HepG2 (cell line): ENCODE data around the gene AIF1. TPM values are rescaled to one million over a fixed set of nuclear protein-coding genes. Genes with fewer than 3 reads are reported as not detected.

Experiments used
- ATAC-seq: fragments of 200-7000 bp; cut with Tn5 transposase; 3 replicates; pipeline ENCODE4 v1.9.1; 2020; ENCODE audit warnings: mild to moderate bottlenecking, moderate library complexity
- BruUV-seq: library from RNA; stranded (reverse); fragments of 400-500 nt; replicated peaks from 2 replicates; lab custom pipeline; 2021; lab: Mats Ljungman, UMichigan
- CTCF ChIA-PET: fragments of 300-600 bp; formaldehyde crosslinking; extraction: SDS; loops from one replicate; lab custom pipeline; 2021; ENCODE audit warnings: low total read pairs, inconsistent platforms, low intra/inter-chr PET ratio; lab: Yijun Ruan, JAX
- POLR2A ChIA-PET: fragments of 350-600 bp; sonication (Branson Sonifier 250); formaldehyde crosslinking; loops from one replicate; lab custom pipeline; 2020; ENCODE audit warnings: antibody characterized with exemption, inconsistent platforms; lab: Yijun Ruan, JAX
- DNase-seq: peaks from one replicate; pipeline ENCODE4 v3.0.0-alpha.2; 2015; ENCODE audit warnings: low spot score
- FAIRE-seq: peaks from 3 replicates; lab custom pipeline; 2011; peaks lifted over from hg19 to GRCh38; lab: Jason Lieb, UNC
- H2AFZ ChIP-seq: one replicate; pipeline ENCODE4 v1.6.1; 2011; ENCODE audit warnings: low read length, inconsistent platforms
- H3K27ac ChIP-seq: fragments of 300-600 bp; 3 replicates; pipeline ENCODE4 v1.8.0; 2011; ENCODE audit warnings: mixed run types, mild to moderate bottlenecking, mixed read lengths, low read length, inconsistent platforms; ENCODE audit not compliant: insufficient read depth; ENCODE audit errors: extremely low read length
- H3K27me3 ChIP-seq, 2 experiments: fragments of 200-600 bp in 1 of 2; 2 replicates in 1 of 2; 3 replicates in 1 of 2; pipeline versions ENCODE4 v1.6.0 to v1.8.0; 2011; ENCODE audit warnings: low read length in 2 of 2, mild to moderate bottlenecking in 2 of 2, moderate library complexity in 2 of 2, inconsistent platforms in 1 of 2; ENCODE audit not compliant: insufficient read depth in 2 of 2, control insufficient read depth in 1 of 2
- H3K36me3 ChIP-seq, 2 experiments: fragments of 200-600 bp in 1 of 2; replicated peaks in 1 of 2; 2 replicates in 1 of 2; 3 replicates in 1 of 2; pipeline versions ENCODE4 v1.5.1 to v1.8.0; 2011; ENCODE audit warnings: low read length in 2 of 2, inconsistent platforms in 1 of 2; ENCODE audit not compliant: insufficient read depth in 2 of 2, control insufficient read depth in 1 of 2
- H3K4me1 ChIP-seq: 2 replicates; pipeline ENCODE4 v1.5.1; 2012; ENCODE audit warnings: low read length, inconsistent platforms; ENCODE audit not compliant: insufficient read depth
- H3K4me2 ChIP-seq: 2 replicates; pipeline ENCODE4 v1.6.0; 2011; ENCODE audit warnings: low read depth, low read length, inconsistent platforms
- H3K4me3 ChIP-seq, 3 experiments: fragments of 200-600 bp in 1 of 3; sonication (generic), shearing (Covaris generic) in 1 of 3; replicated peaks in 1 of 3; 2 replicates each; pipeline ENCODE4 v1.5.1; 2011 to 2016; ENCODE audit warnings: low read length in 3 of 3, inconsistent platforms in 2 of 3, low read depth in 2 of 3, mild to moderate bottlenecking in 2 of 3, control low read depth in 1 of 3, mixed read lengths in 1 of 3; ENCODE audit not compliant: insufficient read depth in 1 of 3
- H3K79me2 ChIP-seq: one replicate; pipeline ENCODE4 v1.6.1; 2011; ENCODE audit warnings: low read length, inconsistent platforms; ENCODE audit not compliant: insufficient read depth
- H3K9ac ChIP-seq: 2 replicates; pipeline ENCODE4 v1.6.0; 2011; ENCODE audit warnings: mild to moderate bottlenecking, low read depth, low read length, inconsistent platforms; ENCODE audit not compliant: insufficient read depth
- H3K9me3 ChIP-seq: 2 replicates; pipeline ENCODE4 v1.5.1; 2012; ENCODE audit warnings: mild to moderate bottlenecking, low read length
- H4K20me1 ChIP-seq: 2 replicates; pipeline ENCODE4 v1.6.0; 2011; ENCODE audit warnings: inconsistent platforms, mild to moderate bottlenecking, low read length, moderate library complexity; ENCODE audit not compliant: insufficient read depth
- ARID2 ChIP-seq: sonication (generic); formaldehyde crosslinking; IDR thresholded peaks from 2 replicates; pipeline ENCODE4 v1.8.1; 2022; ENCODE audit warnings: mild to moderate bottlenecking, missing genetic modification reagents, borderline replicate concordance
- CTCF ChIP-seq: sonication (generic); formaldehyde crosslinking; IDR thresholded peaks from 2 replicates; pipeline ENCODE4 v1.5.0; 2020; ENCODE audit warnings: mild to moderate bottlenecking, missing genetic modification reagents, moderate library complexity
- MNT ChIP-seq: fragments of 450-650 bp; IDR thresholded peaks from 2 replicates; pipeline ENCODE4 v1.6.1; 2016
- SP2 ChIP-seq: sonication (generic); formaldehyde crosslinking; IDR thresholded peaks from 2 replicates; pipeline ENCODE4 v1.5.1; 2020; ENCODE audit warnings: mild to moderate bottlenecking, missing genetic modification reagents
- STAT5B ChIP-seq: sonication (generic); formaldehyde crosslinking; IDR thresholded peaks from 2 replicates; pipeline ENCODE4 v1.4.0; 2020; ENCODE audit warnings: missing genetic modification reagents
- YEATS2 ChIP-seq: sonication (generic); formaldehyde crosslinking; IDR thresholded peaks from 2 replicates; pipeline ENCODE4 v1.4.0; 2020; ENCODE audit warnings: missing genetic modification reagents, borderline replicate concordance
- ZNF292 ChIP-seq: sonication (generic); formaldehyde crosslinking; IDR thresholded peaks from 2 replicates; pipeline ENCODE4 v1.8.1; 2022; ENCODE audit warnings: mild to moderate bottlenecking, low read depth, missing genetic modification reagents, borderline replicate concordance
- ZNF644 ChIP-seq: IDR thresholded peaks from 2 replicates; pipeline ENCODE4 v1.6.1; 2016; ENCODE audit warnings: low read depth
- WGBS: methylation state at CpG from one replicate; pipeline ENCODE4 v1.1.6; 2017; ENCODE audit warnings: low lambda C conversion rate; 5-methylcytosine and 5-hydroxymethylcytosine counted together
- in situ Hi-C: cut with HindIII; loops from 2 replicates; pipeline ENCODE4 v1.10.0; 2017; ENCODE audit warnings: low pct_unique_long_range_greater_than_20kb; ENCODE audit not compliant: extremely low pct_ligation_motif_present
- intact Hi-C: fragments of 100-400 bp; cut with micrococcal nuclease; formaldehyde crosslinking; loops from one replicate; pipeline ENCODE4 v1.10.0; 2022; ENCODE audit not compliant: unreplicated experiment
- polyA plus RNA-seq, 8 experiments: library from polyadenylated mRNA; depleted of rRNA in 3 of 8; stranded (reverse) in 7 of 8; unstranded in 1 of 8; fragments of >200 nt; fragmentation: Illumina TruSeq in 4 of 8; extraction: Trizol in 4 of 8; gene quantifications; 2 replicates each; pipeline versions ENCODE4 v1.2.1 to v1.2.3, GENCODE V29; 2011 to 2016; ENCODE audit warnings: low read depth in 4 of 8, missing spikeins in 1 of 8, mixed read lengths in 1 of 8; ENCODE audit not compliant: insufficient read depth in 1 of 8
- total RNA-seq, 5 experiments: library from RNA; depleted of rRNA; stranded (reverse); fragments of >200 nt; fragmentation: Illumina TruSeq; extraction: Trizol; gene quantifications; 2 replicates each; pipeline ENCODE4 v1.2.3, GENCODE V29; 2016; ENCODE audit warnings: low read depth in 1 of 5
- TF ChIP-seq, protein P1 (sequence below): sonication (generic); formaldehyde crosslinking; IDR thresholded peaks from 2 replicates; pipeline ENCODE4 v1.5.0; 2020; ENCODE audit warnings: mild to moderate bottlenecking, missing genetic modification reagents
- TF ChIP-seq, protein P2 (sequence below): sonication (generic); formaldehyde crosslinking; IDR thresholded peaks from 2 replicates; pipeline ENCODE4 v1.4.0; 2020; ENCODE audit warnings: missing genetic modification reagents, borderline replicate concordance

Gene AIF1
- total and polyA plus RNA-seq, 2 of the 13 experiments (the other 11 are each of a cell fraction or from before 2014, with no cell fraction given) = 1.5 TPM; not detected in 1

DNA sequence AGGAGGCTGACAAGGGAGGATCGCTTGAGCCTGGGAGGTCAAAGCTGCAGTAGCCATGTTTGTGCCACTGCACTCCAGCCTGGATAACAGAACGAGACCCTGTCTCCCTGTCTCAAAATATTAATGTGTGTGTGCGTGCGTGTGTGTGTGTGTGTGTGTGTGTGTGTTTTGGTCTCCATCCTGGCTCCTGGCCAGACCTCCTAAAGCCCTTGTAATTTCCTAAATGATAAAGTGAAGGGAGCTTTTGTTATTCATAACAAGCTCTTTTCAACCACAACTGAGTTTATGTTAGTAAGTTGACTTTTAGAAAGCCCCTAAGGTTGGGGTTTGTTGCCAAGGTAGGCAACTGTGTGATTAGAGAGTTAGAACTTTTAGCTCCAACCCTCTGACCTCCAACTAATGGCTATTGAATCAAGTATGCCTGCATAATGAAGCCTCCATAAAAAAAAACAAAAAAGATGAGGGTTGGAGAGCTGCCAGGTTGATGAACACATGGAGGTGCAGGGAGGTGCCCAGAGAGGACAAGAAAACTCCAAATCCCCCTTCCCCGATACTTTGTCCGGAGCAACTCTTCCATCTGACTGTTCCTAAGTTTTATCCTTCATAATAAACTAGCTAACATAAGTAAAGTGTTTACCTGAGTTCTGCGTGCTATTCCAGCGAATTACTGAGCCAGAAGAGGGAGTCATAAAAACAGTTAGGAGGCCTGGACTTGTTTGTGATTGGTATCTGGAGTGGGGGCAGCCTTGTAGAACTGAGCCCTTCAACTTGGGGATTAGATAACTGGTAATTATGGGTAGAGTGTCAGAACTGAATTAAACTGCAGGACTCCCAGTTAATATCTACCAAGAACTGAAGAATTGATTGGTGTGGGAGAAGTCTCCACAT lies 5.3 kb upstream of the AIF1 start (continued):
- TF ChIP-seq, protein P1, sequence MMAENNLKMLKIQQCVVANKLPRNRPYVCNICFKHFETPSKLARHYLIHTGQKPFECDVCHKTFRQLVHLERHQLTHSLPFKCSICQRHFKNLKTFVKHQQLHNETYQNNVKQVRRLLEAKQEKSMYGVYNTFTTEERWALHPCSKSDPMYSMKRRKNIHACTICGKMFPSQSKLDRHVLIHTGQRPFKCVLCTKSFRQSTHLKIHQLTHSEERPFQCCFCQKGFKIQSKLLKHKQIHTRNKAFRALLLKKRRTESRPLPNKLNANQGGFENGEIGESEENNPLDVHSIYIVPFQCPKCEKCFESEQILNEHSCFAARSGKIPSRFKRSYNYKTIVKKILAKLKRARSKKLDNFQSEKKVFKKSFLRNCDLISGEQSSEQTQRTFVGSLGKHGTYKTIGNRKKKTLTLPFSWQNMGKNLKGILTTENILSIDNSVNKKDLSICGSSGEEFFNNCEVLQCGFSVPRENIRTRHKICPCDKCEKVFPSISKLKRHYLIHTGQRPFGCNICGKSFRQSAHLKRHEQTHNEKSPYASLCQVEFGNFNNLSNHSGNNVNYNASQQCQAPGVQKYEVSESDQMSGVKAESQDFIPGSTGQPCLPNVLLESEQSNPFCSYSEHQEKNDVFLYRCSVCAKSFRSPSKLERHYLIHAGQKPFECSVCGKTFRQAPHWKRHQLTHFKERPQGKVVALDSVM (CRISPR knock-in tag) = peak; percentile 55; the same call in 1 of the 2 replicates
- 0 out of 2 replicates have a peak, but pooled peaks have one; percentile 3 for TF ChIP-seq CTCF (CRISPR knock-in tag)
- no peak for TF ChIP-seq ZNF292
- no peak for TF ChIP-seq ARID2 (CRISPR knock-in tag)
- no peak for TF ChIP-seq ZNF644
- TF ChIP-seq YEATS2 (CRISPR knock-in tag) = no peak

DNA sequence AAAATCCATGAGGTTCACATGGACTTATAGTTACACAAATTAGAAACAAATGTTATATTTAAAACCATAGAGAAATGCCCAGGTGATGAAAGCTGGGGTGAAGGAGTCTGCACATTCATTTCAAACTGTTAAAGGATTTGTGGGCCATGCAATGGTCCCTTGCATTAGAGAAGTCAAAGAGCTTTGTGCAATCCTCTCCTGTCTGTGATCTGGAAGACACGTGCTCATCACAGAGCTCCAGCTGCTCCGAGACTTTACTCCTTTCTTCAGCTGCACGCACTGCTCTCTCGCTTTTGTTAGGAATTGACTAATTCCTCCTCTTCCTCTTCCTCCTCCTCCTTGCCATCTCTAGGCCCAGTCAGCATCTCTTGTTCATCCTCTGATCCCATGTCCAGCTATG lies 4.1 kb upstream of the AIF1 start:
- no TSS peak for BruUV-seq
- H2AFZ ChIP-seq = no peak overlapping the region
- ATAC-seq = no peak
- no peak overlapping the region for H3K27ac ChIP-seq
- intact Hi-C loops = no loop called here
- POLR2A ChIA-PET = no interaction called here
- in situ Hi-C loops = no loop called here
- H3K79me2 ChIP-seq = no peaks in the 10 kb centered on the region
- DNase-seq = no peak
- no peaks in the 10 kb centered on the region for H3K9me3 ChIP-seq
- no peaks in the 10 kb centered on the region for H4K20me1 ChIP-seq
- no peaks in the 10 kb centered on the region for H3K36me3 ChIP-seq
- H3K4me3 ChIP-seq = no peak overlapping the region
- H3K4me2 ChIP-seq = peak overlapping the region; percentile 3; the same call in 1 of the 2 replicates
- WGBS = 43% methylated on average over 4 of the region's 4 CpGs
- peaks cover 0 to 2% of the 10 kb centered on the region in 2 experiments; a peak in 2 of 5 replicates for H3K27me3 ChIP-seq
- 0 out of 2 replicates have a peak, but pooled peaks have one; percentile 21 for TF ChIP-seq SP2
- peak; percentile 17; the same call in 1 of the 2 replicates for TF ChIP-seq MNT
- TF ChIP-seq, protein P2, sequence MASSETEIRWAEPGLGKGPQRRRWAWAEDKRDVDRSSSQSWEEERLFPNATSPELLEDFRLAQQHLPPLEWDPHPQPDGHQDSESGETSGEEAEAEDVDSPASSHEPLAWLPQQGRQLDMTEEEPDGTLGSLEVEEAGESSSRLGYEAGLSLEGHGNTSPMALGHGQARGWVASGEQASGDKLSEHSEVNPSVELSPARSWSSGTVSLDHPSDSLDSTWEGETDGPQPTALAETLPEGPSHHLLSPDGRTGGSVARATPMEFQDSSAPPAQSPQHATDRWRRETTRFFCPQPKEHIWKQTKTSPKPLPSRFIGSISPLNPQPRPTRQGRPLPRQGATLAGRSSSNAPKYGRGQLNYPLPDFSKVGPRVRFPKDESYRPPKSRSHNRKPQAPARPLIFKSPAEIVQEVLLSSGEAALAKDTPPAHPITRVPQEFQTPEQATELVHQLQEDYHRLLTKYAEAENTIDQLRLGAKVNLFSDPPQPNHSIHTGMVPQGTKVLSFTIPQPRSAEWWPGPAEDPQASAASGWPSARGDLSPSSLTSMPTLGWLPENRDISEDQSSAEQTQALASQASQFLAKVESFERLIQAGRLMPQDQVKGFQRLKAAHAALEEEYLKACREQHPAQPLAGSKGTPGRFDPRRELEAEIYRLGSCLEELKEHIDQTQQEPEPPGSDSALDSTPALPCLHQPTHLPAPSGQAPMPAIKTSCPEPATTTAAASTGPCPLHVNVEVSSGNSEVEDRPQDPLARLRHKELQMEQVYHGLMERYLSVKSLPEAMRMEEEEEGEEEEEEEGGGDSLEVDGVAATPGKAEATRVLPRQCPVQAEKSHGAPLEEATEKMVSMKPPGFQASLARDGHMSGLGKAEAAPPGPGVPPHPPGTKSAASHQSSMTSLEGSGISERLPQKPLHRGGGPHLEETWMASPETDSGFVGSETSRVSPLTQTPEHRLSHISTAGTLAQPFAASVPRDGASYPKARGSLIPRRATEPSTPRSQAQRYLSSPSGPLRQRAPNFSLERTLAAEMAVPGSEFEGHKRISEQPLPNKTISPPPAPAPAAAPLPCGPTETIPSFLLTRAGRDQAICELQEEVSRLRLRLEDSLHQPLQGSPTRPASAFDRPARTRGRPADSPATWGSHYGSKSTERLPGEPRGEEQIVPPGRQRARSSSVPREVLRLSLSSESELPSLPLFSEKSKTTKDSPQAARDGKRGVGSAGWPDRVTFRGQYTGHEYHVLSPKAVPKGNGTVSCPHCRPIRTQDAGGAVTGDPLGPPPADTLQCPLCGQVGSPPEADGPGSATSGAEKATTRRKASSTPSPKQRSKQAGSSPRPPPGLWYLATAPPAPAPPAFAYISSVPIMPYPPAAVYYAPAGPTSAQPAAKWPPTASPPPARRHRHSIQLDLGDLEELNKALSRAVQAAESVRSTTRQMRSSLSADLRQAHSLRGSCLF = no peak
- no peak for TF ChIP-seq STAT5B
- TF ChIP-seq, all 625 proteins: peak for 2
- Histone ChIP-seq H3K9ac (no peak overlapping the region), H3K4me1 (peaks cover 36% of the 10 kb centered on the region)
- CTCF ChIA-PET = no interaction called here
- FAIRE-seq = no peak
